Gastroesophageal sphincter (tissue), 4 donors: ENCODE measurements around the gene CPNE5. TPM values are rescaled to one million over a fixed set of nuclear protein-coding genes. Genes with fewer than 3 reads are reported as not detected.

Source experiments
- ATAC-seq: fragments of 150-250 bp; one replicate; pipeline ENCODE4 v1.9.1; 2016; ENCODE audit warnings: mild to moderate bottlenecking, moderate library complexity
- H3K27ac ChIP-seq, 4 donors: fragments of 200-600 bp; sonication (generic) in 3 of 4; 1 replicate in 3 of 4; 2 replicates in 1 of 4; pipeline ENCODE4 v1.5.1; 2016 to 2019
- H3K27me3 ChIP-seq: fragments of 200-600 bp; sonication (generic); one replicate; pipeline ENCODE4 v1.5.1; 2019
- H3K36me3 ChIP-seq, 2 donors: fragments of 200-600 bp; sonication (generic); one replicate each; pipeline ENCODE4 v1.5.1; 2019; ENCODE audit warnings: control low read depth in 1 of 2
- H3K4me1 ChIP-seq, 3 donors: fragments of 200-600 bp; sonication (generic); 1 replicate in 2 of 3; 2 replicates in 1 of 3; pipeline ENCODE4 v1.5.1; 2016 to 2019; ENCODE audit warnings: control low read depth in 2 of 3
- H3K4me3 ChIP-seq, 2 donors: fragments of 200-600 bp; sonication (generic); one replicate each; pipeline ENCODE4 v1.5.1; 2019; ENCODE audit warnings: mild to moderate bottlenecking in 1 of 2, moderate library complexity in 1 of 2
- H3K9me3 ChIP-seq, 3 donors: fragments of 200-600 bp; sonication (generic); one replicate each; pipeline ENCODE4 v1.5.1; 2017 to 2019; ENCODE audit warnings: control low read depth in 2 of 3
- CTCF ChIP-seq, 4 experiments: fragments of 200-600 bp in 2 of 4; fragments of 450-650 bp in 2 of 4; sonication (generic) in 1 of 4; IDR thresholded peaks; one replicate each; pipeline ENCODE4 v1.5.1; 2017 to 2019; ENCODE audit warnings: antibody characterized with exemption in 4 of 4, mild to moderate bottlenecking in 2 of 4, moderate library complexity in 2 of 4
- EP300 ChIP-seq: sonication (generic); formaldehyde crosslinking; IDR thresholded peaks from one replicate; pipeline ENCODE4 v1.6.1; 2017; ENCODE audit warnings: antibody characterized with exemption, mild to moderate bottlenecking
- POLR2A ChIP-seq, 2 donors: fragments of 450-650 bp; IDR thresholded peaks; one replicate each; pipeline ENCODE4 v1.6.1; 2017; ENCODE audit warnings: antibody characterized with exemption in 2 of 2, mild to moderate bottlenecking in 2 of 2, moderate library complexity in 1 of 2
- POLR2AphosphoS5 ChIP-seq: sonication (generic); formaldehyde crosslinking; IDR thresholded peaks from one replicate; pipeline ENCODE4 v1.6.1; 2017; ENCODE audit warnings: antibody characterized with exemption
- WGBS, 2 donors: methylation state at CpG; one replicate each; pipeline ENCODE4 v1.1.5; 2018; ENCODE audit warnings: low coverage in 1 of 2; 5-methylcytosine and 5-hydroxymethylcytosine counted together
- total RNA-seq, 4 donors: library from RNA; depleted of rRNA; stranded (reverse); fragments of >200 nt; gene quantifications; one replicate each; pipeline ENCODE4 v1.1.0, GENCODE V29; 2016

CPNE5 gene
- total RNA-seq, 4 donors from 2014 or later = 0.42 to 2.3 (median 1.5) TPM

- Histone ChIP-seq H3K27me3 (peaks cover 37% of the 10 kb centered on the region), H3K9me3 (no peaks in the 10 kb centered on the region), H3K4me3 (no peak overlapping the region), H3K4me1 (no peaks in the 10 kb centered on the region), H3K36me3 (no peaks in the 10 kb centered on the region), H3K27ac (no peak overlapping the region)
- TF ChIP-seq EP300 (no peak), POLR2A (IDR thresholded peaks at IDR 0.05) (no peak), CTCF (IDR thresholded peaks at IDR 0.05) (no peak), POLR2AphosphoS5 (no peak)
- whole genome bisulfite sequencing, 2 donors = 0 to 19% methylated on average over 1 to 4 of the region's 4 CpGs
- ATAC-seq = no peak
Observed at GRCh38 chr6:36788768-36789167, 50.5 kb downstream of the CPNE5 start.

GRCh38 chr6:36788186-36788585, 51.1 kb downstream of the CPNE5 start:
- no peak overlapping the region for H3K27ac ChIP-seq
- H3K27me3 ChIP-seq = peaks cover 34% of the 10 kb centered on the region
- TF ChIP-seq POLR2AphosphoS5 = no peak
- no peak for TF ChIP-seq POLR2A (IDR thresholded peaks at IDR 0.05)
- ATAC-seq = no peak
- H3K9me3 ChIP-seq = no peaks in the 10 kb centered on the region
- H3K4me3 ChIP-seq = no peak overlapping the region
- H3K36me3 ChIP-seq = no peaks in the 10 kb centered on the region
- 95% methylated on average over 6 of the region's 8 CpGs; no CpG with 5 or more reads in 1 of the 2 donors for WGBS, 2 donors
- H3K4me1 ChIP-seq = no peaks in the 10 kb centered on the region

GRCh38 chr6:36787210-36787609, 52.0 kb downstream of the CPNE5 start:
- no peak for TF ChIP-seq EP300
- no peak for TF ChIP-seq POLR2A (IDR thresholded peaks at IDR 0.05)
- no peak for TF ChIP-seq POLR2AphosphoS5
- no peak for TF ChIP-seq CTCF (IDR thresholded peaks at IDR 0.05)
- ATAC-seq = no peak

GRCh38 chr6:36786055-36786675, 53.1 kb downstream of the CPNE5 start:
- ATAC-seq = no peak
- no peak overlapping the region for H3K4me3 ChIP-seq
- no peaks in the 10 kb centered on the region for H3K9me3 ChIP-seq
- no peaks in the 10 kb centered on the region for H3K4me1 ChIP-seq
- peaks cover 14% of the 10 kb centered on the region for H3K27me3 ChIP-seq
- no peaks in the 10 kb centered on the region for H3K36me3 ChIP-seq
- no peak overlapping the region for H3K27ac ChIP-seq
- TF ChIP-seq CTCF (IDR thresholded peaks at IDR 0.05) = no peak
- WGBS, 2 donors = 59 to 69% methylated on average over 6 of the region's 6 CpGs

More at GRCh38 chr6:36787210-36787609, 52.0 kb downstream of the CPNE5 start:
- Histone ChIP-seq H3K9me3 (no peaks in the 10 kb centered on the region), H3K36me3 (no peaks in the 10 kb centered on the region), H3K4me3 (no peak overlapping the region), H3K27ac (no peak overlapping the region), H3K27me3 (peaks cover 24% of the 10 kb centered on the region), H3K4me1 (no peaks in the 10 kb centered on the region)
- WGBS, 2 donors = 98 to 100% methylated on average over 4 of the region's 4 CpGs

GRCh38 chr6:36784376-36784636, 54.9 kb downstream of the CPNE5 start:
- Histone ChIP-seq H3K27ac (no peak overlapping the region), H3K36me3 (no peaks in the 10 kb centered on the region), H3K4me1 (no peaks in the 10 kb centered on the region), H3K27me3 (peaks cover 20% of the 10 kb centered on the region), H3K9me3 (no peaks in the 10 kb centered on the region), H3K4me3 (no peak overlapping the region)
- WGBS, 2 donors = 100% methylated on average over 2 of the region's 3 CpGs; no CpG with 5 or more reads in 1 of the 2 donors
- no peak for ATAC-seq
- TF ChIP-seq POLR2AphosphoS5 (no peak), POLR2A (IDR thresholded peaks at IDR 0.05) (no peak), CTCF (IDR thresholded peaks at IDR 0.05) (no peak), EP300 (no peak)
